SU-DHL-6 (cell line): ENCODE results near the gene MACC1.

ENCODE experiments used
- EZH2phosphoT487 ChIP-seq: fragments of 200-600 bp; sonication (generic), shearing (Covaris generic); conservative IDR thresholded peaks from 2 replicates; pipeline ENCODE4 v1.6.1; 2018; ENCODE audit warnings: mild to moderate bottlenecking, antibody characterized with exemption, low read length, moderate library complexity, mixed read lengths
- TF ChIP-seq, protein P1 (sequence below): fragments of 200-600 bp; sonication (generic); IDR thresholded peaks from one replicate; pipeline ENCODE4 v1.5.1; 2017; ENCODE audit warnings: antibody characterized with exemption, mild to moderate bottlenecking, low read length, moderate library complexity; ENCODE audit not compliant: insufficient read depth, poor library complexity, severe bottlenecking

- TF ChIP-seq, protein P1, sequence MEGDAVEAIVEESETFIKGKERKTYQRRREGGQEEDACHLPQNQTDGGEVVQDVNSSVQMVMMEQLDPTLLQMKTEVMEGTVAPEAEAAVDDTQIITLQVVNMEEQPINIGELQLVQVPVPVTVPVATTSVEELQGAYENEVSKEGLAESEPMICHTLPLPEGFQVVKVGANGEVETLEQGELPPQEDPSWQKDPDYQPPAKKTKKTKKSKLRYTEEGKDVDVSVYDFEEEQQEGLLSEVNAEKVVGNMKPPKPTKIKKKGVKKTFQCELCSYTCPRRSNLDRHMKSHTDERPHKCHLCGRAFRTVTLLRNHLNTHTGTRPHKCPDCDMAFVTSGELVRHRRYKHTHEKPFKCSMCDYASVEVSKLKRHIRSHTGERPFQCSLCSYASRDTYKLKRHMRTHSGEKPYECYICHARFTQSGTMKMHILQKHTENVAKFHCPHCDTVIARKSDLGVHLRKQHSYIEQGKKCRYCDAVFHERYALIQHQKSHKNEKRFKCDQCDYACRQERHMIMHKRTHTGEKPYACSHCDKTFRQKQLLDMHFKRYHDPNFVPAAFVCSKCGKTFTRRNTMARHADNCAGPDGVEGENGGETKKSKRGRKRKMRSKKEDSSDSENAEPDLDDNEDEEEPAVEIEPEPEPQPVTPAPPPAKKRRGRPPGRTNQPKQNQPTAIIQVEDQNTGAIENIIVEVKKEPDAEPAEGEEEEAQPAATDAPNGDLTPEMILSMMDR: no peak
- no peak for TF ChIP-seq EZH2phosphoT487
Measured at GRCh38 chr7:20214132-20214531, 3.1 kb downstream of the MACC1 start.
